HL-60 (cell line): ENCODE measurements around the gene FHL5.

Experiments used
- CTCF ChIP-seq: IDR thresholded peaks from one replicate; pipeline ENCODE4 v1.5.1; 2011; ENCODE audit warnings: low read length, control low read depth, inconsistent platforms; ENCODE audit not compliant: insufficient read depth
- GABPA ChIP-seq: IDR thresholded peaks from 2 replicates; pipeline ENCODE4 v1.6.1; 2012; ENCODE audit warnings: low read depth
- POLR2AphosphoS5 ChIP-seq: IDR thresholded peaks from 2 replicates; pipeline ENCODE4 v1.6.1; 2012; ENCODE audit warnings: low read depth
- REST ChIP-seq: IDR thresholded peaks from 2 replicates; pipeline ENCODE4 v1.6.1; 2012; ENCODE audit warnings: low read depth; ENCODE audit not compliant: insufficient replicate concordance

- TF ChIP-seq CTCF (no peak), POLR2AphosphoS5 (no peak), GABPA (no peak), REST (no peak)
Observed at GRCh38 chr6:96659084-96659845, 96.3 kb downstream of the FHL5 start.
